HG03095 (cell line): ENCODE results near the gene AP3S2.
"Not testable (repeated sequence)": the region's sequence is repeated elsewhere in the genome, so short reads cannot be mapped to it uniquely, and the experiment has no call there.

ENCODE experiments used
- ATAC-seq: cut with Tn5 transposase; IDR thresholded peaks from one replicate; pipeline ENCODE4 v1.9.1; 2021; ENCODE audit warnings: moderate library complexity; ENCODE audit not compliant: unreplicated experiment

Gene AP3S2

DNA sequence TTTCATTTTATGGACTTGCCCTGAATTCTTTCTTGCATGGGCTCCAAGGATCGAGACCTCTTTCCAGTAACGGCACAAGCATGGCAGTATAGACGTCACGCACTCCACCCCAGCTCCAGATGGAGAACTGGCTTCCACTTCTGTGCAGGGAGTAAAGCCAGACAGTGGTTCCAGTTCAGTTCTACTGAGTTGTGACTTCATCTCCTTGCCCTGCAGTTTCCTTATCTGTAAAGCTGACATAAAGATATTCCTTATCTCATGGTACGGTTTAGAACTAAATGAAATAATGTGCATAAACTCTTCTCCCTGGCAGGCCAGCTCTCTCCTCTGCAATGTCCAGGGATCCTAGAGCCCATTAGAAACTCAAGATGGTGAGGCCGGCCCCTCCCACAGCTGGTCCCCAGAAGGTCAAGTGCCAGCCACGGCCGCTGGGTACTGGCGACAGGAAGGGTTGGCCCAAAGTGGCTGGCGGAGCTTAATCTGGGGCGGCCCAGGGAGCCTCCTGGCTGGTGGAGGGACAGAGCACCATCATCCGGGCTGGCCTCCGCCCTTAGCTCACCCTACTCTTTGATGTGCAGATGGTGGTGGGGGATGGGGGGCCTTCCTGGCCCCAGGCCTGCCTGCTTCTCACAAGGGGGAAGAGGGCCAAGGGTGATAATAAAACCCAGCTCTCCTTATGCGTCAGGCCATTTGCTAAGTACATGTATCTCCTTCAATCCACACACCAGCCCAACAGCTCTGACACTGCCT lies 110.5 kb downstream of the AP3S2 start:
- ATAC-seq = no peak

DNA sequence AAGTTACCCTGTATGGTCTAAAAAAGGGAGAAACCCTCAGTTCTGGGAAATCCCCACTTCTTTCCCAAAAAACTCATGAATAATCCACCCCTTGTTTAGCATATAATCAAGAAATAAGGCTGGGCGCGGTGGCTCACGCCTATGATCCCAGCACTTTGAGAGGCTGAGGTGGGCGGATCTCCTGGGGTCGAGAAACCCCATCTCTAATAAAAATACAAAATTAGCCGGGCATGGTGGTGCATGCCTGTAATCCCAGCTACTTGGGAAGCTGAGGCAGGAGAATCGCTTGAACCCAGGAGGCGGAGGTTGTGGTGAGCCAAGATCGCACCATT lies 111.2 kb downstream of the AP3S2 start:
- ATAC-seq = not testable (repeated sequence)

DNA sequence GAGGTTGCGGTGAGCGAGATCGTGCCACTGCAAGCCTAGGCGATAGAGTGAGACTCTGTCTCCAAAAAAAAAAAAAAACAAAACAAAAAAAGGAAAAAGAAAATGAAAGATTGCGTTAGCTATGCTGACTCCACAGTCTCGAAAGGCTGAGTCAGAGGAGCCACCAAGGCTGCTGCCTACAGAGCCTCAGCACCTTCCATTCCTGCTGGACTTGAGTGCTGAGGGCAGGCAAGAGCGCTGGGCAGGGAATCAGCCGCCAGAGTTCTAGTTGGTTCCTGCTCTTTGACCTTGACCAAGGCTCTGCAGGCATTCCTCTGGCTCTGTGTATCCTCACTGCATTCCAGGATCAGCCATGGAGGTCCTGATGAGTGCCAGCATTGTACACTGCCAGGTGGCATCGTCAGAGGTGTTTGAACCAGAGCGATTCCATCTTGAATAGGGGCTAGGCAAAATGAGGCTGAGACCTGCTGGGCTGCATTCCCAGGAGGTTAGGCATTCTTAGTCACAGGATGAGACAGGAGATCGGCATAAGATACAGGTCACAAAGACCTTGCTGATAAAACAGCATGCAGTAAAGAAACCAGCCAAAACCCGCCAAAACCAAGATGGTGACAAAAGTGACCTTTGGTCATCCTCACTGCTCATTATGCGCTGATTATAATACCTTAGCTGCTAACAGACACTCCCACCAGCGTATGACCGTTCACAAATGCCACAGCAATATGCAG lies 111.7 kb downstream of the AP3S2 start:
- peak; percentile 44 for ATAC-seq

DNA sequence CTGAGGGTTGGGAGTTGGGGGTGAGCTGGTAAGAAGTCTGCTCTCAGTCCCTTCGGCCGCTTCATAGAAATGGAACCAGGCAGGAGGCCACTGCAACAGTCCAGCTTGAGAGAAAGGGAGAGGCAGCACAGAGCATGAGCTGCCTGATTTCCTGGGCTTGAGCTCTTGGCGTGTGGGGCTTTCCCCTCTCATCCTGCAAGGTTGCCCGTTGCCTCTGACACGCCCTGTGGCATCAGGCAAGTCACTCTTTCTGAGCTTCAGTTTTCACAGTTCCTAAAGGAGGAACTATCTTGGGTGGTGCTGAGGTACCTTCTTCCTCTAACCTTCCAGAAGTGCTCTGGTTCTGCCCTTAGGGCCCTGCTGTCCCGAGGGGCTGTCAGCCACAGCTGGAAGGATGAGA lies 112.7 kb downstream of the AP3S2 start:
- no peak for ATAC-seq

DNA sequence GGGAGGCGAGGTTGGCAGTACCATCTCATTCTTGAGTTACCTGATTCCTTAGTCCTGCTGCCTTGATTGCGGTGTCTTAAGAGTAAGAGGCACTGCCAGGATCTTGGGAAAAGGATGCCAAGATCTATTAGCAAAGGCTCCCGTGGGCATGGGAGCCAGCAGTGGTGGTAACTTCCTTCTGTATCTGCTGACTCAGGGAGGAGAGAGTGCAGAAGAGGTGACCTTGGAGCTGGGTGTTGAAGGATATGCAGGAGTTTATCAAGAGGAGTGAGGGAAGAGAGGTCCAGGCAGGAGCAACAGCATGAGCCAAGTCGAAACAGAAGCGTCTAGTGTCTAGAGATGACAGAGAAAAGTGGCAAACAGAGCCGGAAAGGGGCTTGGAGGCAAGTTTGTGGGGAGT lies 113.2 kb downstream of the AP3S2 start:
- ATAC-seq = no peak
